Measurements from ENCODE around the gene BCL2.

The BCL2 gene

GRCh38 chr18:63140997-63141777 lies 178.4 kb downstream of the BCL2 start:
- DNase-seq (ENCODE audit: low read depth in 3 of 3), result no peak

GRCh38 chr18:63140038-63140450 lies 179.5 kb downstream of the BCL2 start:
- no peak for DNase-seq (ENCODE audit: low read depth in 3 of 3)

GRCh38 chr18:63138436-63139340 lies 180.9 kb downstream of the BCL2 start:
- no peak for DNase-seq (ENCODE audit: low read depth in 3 of 3)

- no peak for DNase-seq (ENCODE audit: low read depth in 3 of 3)
Observed at GRCh38 chr18:63137999-63138435, 181.6 kb downstream of the BCL2 start.

GRCh38 chr18:63135101-63135500 lies 184.5 kb downstream of the BCL2 start:
- no peak for DNase-seq (ENCODE audit: low read depth in 3 of 3)

- no peak for DNase-seq (ENCODE audit: low read depth in 3 of 3)
Observed at GRCh38 chr18:63132819-63133200, 186.8 kb downstream of the BCL2 start.

- DNase-seq (ENCODE audit: low read depth in 3 of 3), result no peak
Observed at GRCh38 chr18:63131959-63132818, 187.4 kb downstream of the BCL2 start.

GRCh38 chr18:63131106-63131958 lies 188.2 kb downstream of the BCL2 start:
- DNase-seq (ENCODE audit: low read depth in 3 of 3), result no peak

GRCh38 chr18:63130176-63130575 lies 189.4 kb downstream of the BCL2 start:
- no peak for DNase-seq (ENCODE audit: low read depth in 3 of 3)

GRCh38 chr18:63128237-63128974 lies 191.2 kb downstream of the BCL2 start:
- no peak for DNase-seq (ENCODE audit: low read depth in 3 of 3)

GRCh38 chr18:63126134-63127069 lies 193.2 kb downstream of the BCL2 start:
- no peak for DNase-seq (ENCODE audit: low read depth in 3 of 3)

GRCh38 chr18:63120620-63121019 lies 198.9 kb downstream of the BCL2 start:
- DNase-seq (ENCODE audit: low read depth in 3 of 3), result no peak

- no peak for DNase-seq (ENCODE audit: low read depth in 3 of 3)
Observed at GRCh38 chr18:63119647-63120046, 199.9 kb downstream of the BCL2 start.

GRCh38 chr18:63113899-63114565 lies 205.5 kb downstream of the BCL2 start:
- no peak for DNase-seq (ENCODE audit: low read depth in 3 of 3)

GRCh38 chr18:63112706-63113105 lies 206.9 kb downstream of the BCL2 start:
- no peak for DNase-seq (ENCODE audit: low read depth in 3 of 3)

GRCh38 chr18:63111671-63112402 lies 207.7 kb downstream of the BCL2 start:
- DNase-seq (ENCODE audit: low read depth in 3 of 3), result no peak

GRCh38 chr18:63109802-63110201 lies 209.8 kb downstream of the BCL2 start:
- DNase-seq (ENCODE audit: low read depth in 3 of 3), result no peak

- no peak for DNase-seq (ENCODE audit: low read depth in 3 of 3)
Observed at GRCh38 chr18:63109022-63109421, 210.5 kb downstream of the BCL2 start.

All from stimulated activated CD4-positive, alpha-beta T cell treated with anti-CD3 and anti-CD28 coated beads, TNF-alpha, amount 100 ng/mL, for 48 hours (primary cell).